GM23338 (cell line): Measurements from ENCODE around the gene ETV6. TPM values are rescaled to one million over a fixed set of nuclear protein-coding genes. Genes with fewer than 3 reads are reported as not detected.
"Not testable (repeated sequence)": the region's sequence is repeated elsewhere in the genome, so short reads cannot be mapped to it uniquely, and the experiment has no call there.

Source experiments
- ATAC-seq: fragments of 200-7000 bp; cut with Tn5 transposase; 3 replicates; pipeline ENCODE4 v1.9.1; 2020
- DNase-seq: peaks from one replicate; pipeline ENCODE4 v3.0.0-alpha.2; 2015; ENCODE audit warnings: low spot score
- H2AFZ ChIP-seq: fragments of 200-600 bp; sonication (generic); 2 replicates; pipeline ENCODE4 v1.8.0; 2016; ENCODE audit warnings: antibody characterized with exemption, mild to moderate bottlenecking, moderate library complexity
- H3F3A ChIP-seq: fragments of 200-600 bp; sonication (generic); replicated peaks from 2 replicates; pipeline ENCODE4 v1.8.0; 2017; ENCODE audit warnings: antibody characterized with exemption, mixed run types, low read depth
- H3K27ac ChIP-seq: fragments of 200-600 bp; sonication (generic); 2 replicates; pipeline ENCODE4 v1.6.1; 2016; ENCODE audit warnings: low read depth
- H3K27me3 ChIP-seq: fragments of 200-600 bp; sonication (generic); 2 replicates; pipeline ENCODE4 v1.8.0; 2016; ENCODE audit warnings: mild to moderate bottlenecking, mixed run types, moderate library complexity; ENCODE audit not compliant: insufficient read depth
- H3K36me3 ChIP-seq: fragments of 200-600 bp; sonication (generic); 2 replicates; pipeline ENCODE4 v1.8.0; 2016; ENCODE audit warnings: mild to moderate bottlenecking; ENCODE audit not compliant: insufficient read depth
- H3K4me1 ChIP-seq: fragments of 200-600 bp; sonication (generic); 2 replicates; pipeline ENCODE4 v1.8.0; 2016; ENCODE audit warnings: mild to moderate bottlenecking, moderate library complexity; ENCODE audit not compliant: insufficient read depth
- H3K4me2 ChIP-seq: fragments of 200-600 bp; sonication (generic); 2 replicates; pipeline ENCODE4 v1.7.1; 2017; ENCODE audit warnings: mixed run types
- H3K4me3 ChIP-seq: fragments of 200-600 bp; sonication (generic); 2 replicates; pipeline ENCODE4 v1.6.1; 2016; ENCODE audit warnings: mixed run types
- H3K79me2 ChIP-seq: fragments of 200-600 bp; sonication (generic); replicated peaks from 2 replicates; pipeline ENCODE4 v1.8.0; 2017; ENCODE audit warnings: mild to moderate bottlenecking; ENCODE audit not compliant: insufficient read depth
- H3K9me2 ChIP-seq: fragments of 200-600 bp; sonication (generic); 2 replicates; pipeline ENCODE4 v1.8.0; 2017; ENCODE audit not compliant: insufficient read depth
- H4K20me1 ChIP-seq: fragments of 200-600 bp; sonication (generic); replicated peaks from 2 replicates; pipeline ENCODE4 v1.8.0; 2017; ENCODE audit warnings: mild to moderate bottlenecking; ENCODE audit not compliant: insufficient read depth
- H3K27ac Mint-ChIP-seq: 2 replicates; pipeline ENCODE4 v1.8.0; 2020; ENCODE audit warnings: inconsistent platforms, mild to moderate bottlenecking, moderate library complexity, mixed read lengths
- H3K27me3 Mint-ChIP-seq: 3 replicates; pipeline ENCODE4 v1.8.0; 2022; ENCODE audit warnings: low read depth, mild to moderate bottlenecking, moderate library complexity, mixed read lengths, inconsistent platforms; ENCODE audit not compliant: insufficient read depth, poor library complexity
- H3K36me3 Mint-ChIP-seq: 3 replicates; pipeline ENCODE4 v1.8.0; 2021; ENCODE audit warnings: low read depth, mild to moderate bottlenecking, inconsistent platforms, moderate library complexity, mixed read lengths
- H3K4me1 Mint-ChIP-seq: 3 replicates; pipeline ENCODE4 v1.8.0; 2020; ENCODE audit warnings: mild to moderate bottlenecking, inconsistent platforms, mixed read lengths
- H3K4me3 Mint-ChIP-seq: 3 replicates; pipeline ENCODE4 v1.8.0; 2021; ENCODE audit warnings: moderate library complexity, mild to moderate bottlenecking, inconsistent platforms, mixed read lengths
- H3K9me3 Mint-ChIP-seq: 3 replicates; pipeline ENCODE4 v1.8.0; 2020; ENCODE audit warnings: moderate library complexity, mild to moderate bottlenecking, inconsistent platforms, mixed read lengths
- CREB1 ChIP-seq: fragments of 250-450 bp; sonication (Bioruptor Pico); IDR thresholded peaks from 2 replicates; pipeline ENCODE4 v1.5.0; 2020; ENCODE audit warnings: low read depth, mild to moderate bottlenecking, moderate library complexity
- CTCF ChIP-seq, 2 experiments: fragments of 200-600 bp in 1 of 2; sonication (generic) in 1 of 2; conservative IDR thresholded peaks; 2 replicates each; pipeline versions ENCODE4 v1.5.1 to v1.6.1; 2016 to 2017; ENCODE audit warnings: antibody characterized with exemption in 2 of 2, low read depth in 2 of 2, mild to moderate bottlenecking in 2 of 2, moderate library complexity in 1 of 2
- EZH2 ChIP-seq: fragments of 200-600 bp; sonication (generic); IDR thresholded peaks from one replicate; pipeline ENCODE4 v1.8.0; 2017; ENCODE audit warnings: antibody characterized with exemption, mild to moderate bottlenecking, low read depth; ENCODE audit not compliant: unreplicated experiment
- JUNB ChIP-seq: IDR thresholded peaks from one replicate; pipeline ENCODE4 v1.6.1; 2016; ENCODE audit warnings: antibody characterized with exemption; ENCODE audit not compliant: unreplicated experiment
- NANOG ChIP-seq: IDR thresholded peaks from 2 replicates; pipeline ENCODE4 v1.6.1; 2016; ENCODE audit warnings: antibody characterized with exemption, borderline replicate concordance
- STAT1 ChIP-seq: IDR thresholded peaks from one replicate; pipeline ENCODE4 v1.6.1; 2016; ENCODE audit warnings: antibody characterized with exemption; ENCODE audit not compliant: unreplicated experiment
- ZNF114 ChIP-seq: fragments of 250-450 bp; sonication (Bioruptor Pico); IDR thresholded peaks from 2 replicates; pipeline ENCODE4 v1.5.0; 2020; ENCODE audit warnings: mild to moderate bottlenecking, moderate library complexity
- ZNF331 ChIP-seq: fragments of 250-450 bp; sonication (Bioruptor Pico); IDR thresholded peaks from 2 replicates; pipeline ENCODE4 v1.5.0; 2020; ENCODE audit warnings: low read depth, mild to moderate bottlenecking, moderate library complexity
- ZNF462 ChIP-seq: fragments of 250-450 bp; sonication (Bioruptor Pico); IDR thresholded peaks from 2 replicates; pipeline ENCODE4 v1.5.0; 2020; ENCODE audit warnings: mild to moderate bottlenecking, moderate library complexity
- polyA plus RNA-seq: library from polyadenylated mRNA; unstranded; fragments of >200 nt; fragmentation: Nextera tagmentation; extraction: Ambion mirVana; gene quantifications from 2 replicates; pipeline ENCODE4 v1.2.1, GENCODE V29; 2016
- total RNA-seq: library from RNA; depleted of rRNA; stranded (reverse); fragments of >200 nt; shearing (Covaris generic); gene quantifications from 2 replicates; pipeline ENCODE4 v1.2.3, GENCODE V29; 2014
- TF ChIP-seq, protein P1 (sequence below): IDR thresholded peaks from one replicate; pipeline ENCODE4 v1.6.1; 2018; ENCODE audit warnings: antibody characterized with exemption; ENCODE audit not compliant: unreplicated experiment

Gene ETV6
- total and polyA plus RNA-seq, 2 experiments from 2014 or later: 7.5 to 15.1 TPM

GRCh38 chr12:11909406-11909805, 259.9 kb downstream of the ETV6 start:
- not testable (repeated sequence) for H3K27me3 Mint-ChIP-seq, H2AFZ ChIP-seq, H3F3A ChIP-seq, H3K4me2 ChIP-seq, H3K27ac Mint-ChIP-seq, H3K4me3 ChIP-seq, H3K4me3 Mint-ChIP-seq, DNase-seq, H3K36me3 ChIP-seq, H3K4me1 Mint-ChIP-seq, H3K27me3 ChIP-seq, ATAC-seq, H3K79me2 ChIP-seq, H3K9me2 ChIP-seq, H4K20me1 ChIP-seq, H3K27ac ChIP-seq, H3K4me1 ChIP-seq
- H3K36me3 Mint-ChIP-seq: peaks cover 25% of the 10 kb centered on the region
- peaks cover 48% of the 10 kb centered on the region for H3K9me3 Mint-ChIP-seq

GRCh38 chr12:11916113-11916512, 266.6 kb downstream of the ETV6 start:
- peaks cover 5% of the 10 kb centered on the region; the same call in 1 of the 2 replicates for H3K9me2 ChIP-seq
- H3K4me1 Mint-ChIP-seq: no peaks in the 10 kb centered on the region
- H3K27me3 Mint-ChIP-seq: peaks cover 5% of the 10 kb centered on the region
- H3K4me3 Mint-ChIP-seq: no peak overlapping the region
- H3K27ac ChIP-seq: no peak overlapping the region
- H3K36me3 ChIP-seq: no peaks in the 10 kb centered on the region
- no peak for DNase-seq
- no peaks in the 10 kb centered on the region for H3K79me2 ChIP-seq
- H3K27ac Mint-ChIP-seq: no peak overlapping the region
- no peak for ATAC-seq
- H3K36me3 Mint-ChIP-seq: no peaks in the 10 kb centered on the region
- no peaks in the 10 kb centered on the region for H3F3A ChIP-seq
- H3K9me3 Mint-ChIP-seq: peaks cover 3% of the 10 kb centered on the region; the same call in 2 of the 3 replicates
- no peaks in the 10 kb centered on the region for H3K27me3 ChIP-seq
- no peaks in the 10 kb centered on the region for H3K4me1 ChIP-seq
- H4K20me1 ChIP-seq: no peaks in the 10 kb centered on the region
- H3K4me3 ChIP-seq: no peak overlapping the region
- no peak overlapping the region for H2AFZ ChIP-seq
- no peak overlapping the region for H3K4me2 ChIP-seq
- no peak for TF ChIP-seq ZNF462
- no peak for TF ChIP-seq CTCF (conservative IDR thresholded peaks at IDR 0.05; ENCODE audit: low read depth in 2 of 2)
- TF ChIP-seq JUNB: no peak
- no peak for TF ChIP-seq STAT1
- TF ChIP-seq CREB1 (CRISPR knock-in tag): no peak
- TF ChIP-seq, protein P1, sequence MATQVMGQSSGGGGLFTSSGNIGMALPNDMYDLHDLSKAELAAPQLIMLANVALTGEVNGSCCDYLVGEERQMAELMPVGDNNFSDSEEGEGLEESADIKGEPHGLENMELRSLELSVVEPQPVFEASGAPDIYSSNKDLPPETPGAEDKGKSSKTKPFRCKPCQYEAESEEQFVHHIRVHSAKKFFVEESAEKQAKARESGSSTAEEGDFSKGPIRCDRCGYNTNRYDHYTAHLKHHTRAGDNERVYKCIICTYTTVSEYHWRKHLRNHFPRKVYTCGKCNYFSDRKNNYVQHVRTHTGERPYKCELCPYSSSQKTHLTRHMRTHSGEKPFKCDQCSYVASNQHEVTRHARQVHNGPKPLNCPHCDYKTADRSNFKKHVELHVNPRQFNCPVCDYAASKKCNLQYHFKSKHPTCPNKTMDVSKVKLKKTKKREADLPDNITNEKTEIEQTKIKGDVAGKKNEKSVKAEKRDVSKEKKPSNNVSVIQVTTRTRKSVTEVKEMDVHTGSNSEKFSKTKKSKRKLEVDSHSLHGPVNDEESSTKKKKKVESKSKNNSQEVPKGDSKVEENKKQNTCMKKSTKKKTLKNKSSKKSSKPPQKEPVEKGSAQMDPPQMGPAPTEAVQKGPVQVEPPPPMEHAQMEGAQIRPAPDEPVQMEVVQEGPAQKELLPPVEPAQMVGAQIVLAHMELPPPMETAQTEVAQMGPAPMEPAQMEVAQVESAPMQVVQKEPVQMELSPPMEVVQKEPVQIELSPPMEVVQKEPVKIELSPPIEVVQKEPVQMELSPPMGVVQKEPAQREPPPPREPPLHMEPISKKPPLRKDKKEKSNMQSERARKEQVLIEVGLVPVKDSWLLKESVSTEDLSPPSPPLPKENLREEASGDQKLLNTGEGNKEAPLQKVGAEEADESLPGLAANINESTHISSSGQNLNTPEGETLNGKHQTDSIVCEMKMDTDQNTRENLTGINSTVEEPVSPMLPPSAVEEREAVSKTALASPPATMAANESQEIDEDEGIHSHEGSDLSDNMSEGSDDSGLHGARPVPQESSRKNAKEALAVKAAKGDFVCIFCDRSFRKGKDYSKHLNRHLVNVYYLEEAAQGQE: no peak
- TF ChIP-seq NANOG: no peak
- TF ChIP-seq ZNF114 (CRISPR knock-in tag): no peak
- no peak for TF ChIP-seq ZNF331 (CRISPR knock-in tag)
- no peak for TF ChIP-seq EZH2
